NCI-H510A treated with DMSO at 0.1 percent for 48 hours (cell line): ENCODE results near the gene SIRT5.

ENCODE experiments used
- DNase-seq: peaks from one replicate; lab custom pipeline; 2025; lab: John Stamatoyannopoulos, UW

Gene SIRT5

GRCh38 chr6:13574571-13575376, at the start of gene SIRT5:
Gene SIRT5 (plus strand): TSS chr6:13574601. CDS start chr6:13584111, 9,510 bp downstream.
- DNase-seq = peak; percentile 89

GRCh38 chr6:13524801-13525508, 49.4 kb upstream of the SIRT5 start:
- DNase-seq = no peak

GRCh38 chr6:13526357-13526726, 48.1 kb upstream of the SIRT5 start:
- DNase-seq = no peak

- peak; percentile 41 for DNase-seq
Observed at GRCh38 chr6:13526727-13527670, 47.4 kb upstream of the SIRT5 start.

GRCh38 chr6:13527671-13528056, 46.7 kb upstream of the SIRT5 start:
- DNase-seq = no peak

GRCh38 chr6:13528232-13528631, 46.2 kb upstream of the SIRT5 start:
- DNase-seq = no peak

GRCh38 chr6:13528777-13529343, 45.5 kb upstream of the SIRT5 start:
- DNase-seq = no peak

GRCh38 chr6:13531956-13532355, 42.4 kb upstream of the SIRT5 start:
- DNase-seq = no peak

GRCh38 chr6:13534536-13534935, 39.9 kb upstream of the SIRT5 start:
- DNase-seq = no peak

GRCh38 chr6:13535306-13535705, 39.1 kb upstream of the SIRT5 start:
- DNase-seq = no peak

- no peak for DNase-seq
Observed at GRCh38 chr6:13536796-13537526, 37.4 kb upstream of the SIRT5 start.

- no peak for DNase-seq
Observed at GRCh38 chr6:13537527-13537897, 36.9 kb upstream of the SIRT5 start.

- no peak for DNase-seq
Observed at GRCh38 chr6:13538084-13538483, 36.3 kb upstream of the SIRT5 start.

GRCh38 chr6:13538600-13538999, 35.8 kb upstream of the SIRT5 start:
- DNase-seq = no peak

GRCh38 chr6:13539572-13539971, 34.8 kb upstream of the SIRT5 start:
- no peak for DNase-seq

- no peak for DNase-seq
Observed at GRCh38 chr6:13541496-13541895, 32.9 kb upstream of the SIRT5 start.

GRCh38 chr6:13544454-13545186, 29.8 kb upstream of the SIRT5 start:
- DNase-seq = no peak

GRCh38 chr6:13545885-13546284, 28.5 kb upstream of the SIRT5 start:
- DNase-seq = no peak

GRCh38 chr6:13548500-13549210, 25.7 kb upstream of the SIRT5 start:
- DNase-seq = no peak

GRCh38 chr6:13550656-13551055, 23.7 kb upstream of the SIRT5 start:
- DNase-seq = no peak
